NCI-H2227 (cell line): ENCODE data around the gene HSF4.
A peak's percentile ranks its signal among the peaks of the same experiment; 100 is the strongest.

ENCODE experiments used
- DNase-seq: peaks from one replicate; lab custom pipeline; 2025; ENCODE audit not compliant: unreplicated experiment; lab: John Stamatoyannopoulos, UW

The HSF4 gene

GRCh38 chr16:67166110-67166547 lies 1.6 kb downstream of the HSF4 start:
- no peak for DNase-seq

GRCh38 chr16:67166598-67167168 lies 2.1 kb downstream of the HSF4 start:
- no peak for DNase-seq

GRCh38 chr16:67167588-67167987 lies 3.0 kb downstream of the HSF4 start:
- DNase-seq: no peak

GRCh38 chr16:67169011-67169451 lies 4.5 kb downstream of the HSF4 start:
- DNase-seq: no peak

- DNase-seq: peak; percentile 79
These were observed 5.2 kb downstream of the HSF4 start for GRCh38 chr16:67169642-67170167.

- peak; percentile 89 for DNase-seq
These were observed 5.8 kb downstream of the HSF4 start, which contains the start of gene NOL3 for GRCh38 chr16:67170168-67170948. Gene NOL3, plus strand, starts transcription at chr16:67170538.

- DNase-seq: peak; percentile 45
These were observed 6.6 kb downstream of the HSF4 start for GRCh38 chr16:67170949-67171649.

GRCh38 chr16:67173323-67173722 lies 8.8 kb downstream of the HSF4 start:
- DNase-seq: no peak

GRCh38 chr16:67173808-67174705 lies 9.5 kb downstream of the HSF4 start:
- DNase-seq: peak; percentile 85

- no peak for DNase-seq
These were observed 10.2 kb downstream of the HSF4 start for GRCh38 chr16:67174706-67175231.

GRCh38 chr16:67176662-67177061 lies 12.1 kb downstream of the HSF4 start:
- no peak for DNase-seq

- DNase-seq: no peak
These were observed 13.5 kb downstream of the HSF4 start for GRCh38 chr16:67177743-67178699.

GRCh38 chr16:67179421-67180080 lies 15.0 kb downstream of the HSF4 start:
- no peak for DNase-seq

GRCh38 chr16:67180166-67180565 lies 15.6 kb downstream of the HSF4 start:
- DNase-seq: no peak

- DNase-seq: no peak
These were observed 16.8 kb downstream of the HSF4 start for GRCh38 chr16:67181346-67181745.

GRCh38 chr16:67182288-67182687 lies 17.7 kb downstream of the HSF4 start:
- DNase-seq: no peak

- DNase-seq: no peak
These were observed 18.7 kb downstream of the HSF4 start for GRCh38 chr16:67183284-67183626.

- DNase-seq: peak; percentile 97
These were observed 19.3 kb downstream of the HSF4 start, which contains the start of gene MATCAP1 for GRCh38 chr16:67183627-67184452. Gene MATCAP1, minus strand, starts transcription at chr16:67183963. Its CDS starts 3,353 bp downstream, at chr16:67180610.
